DND-41 (cell line): ENCODE data around the gene PAX4.

ENCODE experiments used
- CTCF ChIP-seq: IDR thresholded peaks from 2 replicates; pipeline ENCODE4 v1.5.1; 2012; ENCODE audit warnings: borderline replicate concordance, low read length, moderate library complexity, mild to moderate bottlenecking; ENCODE audit not compliant: poor library complexity, severe bottlenecking; ENCODE audit errors: extremely low read depth
- EZH2 ChIP-seq: IDR thresholded peaks from 3 replicates; pipeline ENCODE4 v1.6.1; 2012; ENCODE audit warnings: borderline replicate concordance, low read depth, mild to moderate bottlenecking, moderate library complexity, low read length, inconsistent platforms; ENCODE audit not compliant: severe bottlenecking

- TF ChIP-seq CTCF = no peak
- no peak for TF ChIP-seq EZH2
Observed at GRCh38 chr7:127571741-127572505, 46.0 kb downstream of the PAX4 start.
